Mesenchymal stem cell (in vitro differentiated cells and primary cell): ENCODE results near the gene UNC80.

Source experiments
- DNase-seq: peaks from one replicate; pipeline ENCODE4 v3.0.0-alpha.2; 2013
- H2AFZ ChIP-seq: one replicate; pipeline ENCODE4 v1.6.1; 2013; ENCODE audit warnings: low read depth, mild to moderate bottlenecking, control low read depth, inconsistent platforms, low read length, moderate library complexity
- H2AK5ac ChIP-seq: 2 replicates; pipeline ENCODE4 v1.6.1; 2013; ENCODE audit warnings: low read length, moderate library complexity, mild to moderate bottlenecking, inconsistent platforms; ENCODE audit not compliant: severe bottlenecking
- H2BK120ac ChIP-seq: one replicate; pipeline ENCODE4 v1.6.1; 2013; ENCODE audit warnings: low read depth, mild to moderate bottlenecking, inconsistent platforms, low read length, moderate library complexity
- H2BK12ac ChIP-seq, 2 experiments: one replicate each; pipeline ENCODE4 v1.6.1; 2013; ENCODE audit warnings: inconsistent platforms in 2 of 2, low read length in 2 of 2, mild to moderate bottlenecking in 2 of 2, moderate library complexity in 2 of 2, control low read depth in 1 of 2
- H2BK15ac ChIP-seq: one replicate; pipeline ENCODE4 v1.6.1; 2013; ENCODE audit warnings: mild to moderate bottlenecking, low read depth, inconsistent platforms; ENCODE audit not compliant: poor library complexity, severe bottlenecking
- H2BK5ac ChIP-seq: 2 replicates; pipeline ENCODE4 v1.6.1; 2013; ENCODE audit warnings: low read depth, mild to moderate bottlenecking, low read length, control low read depth, inconsistent platforms; ENCODE audit not compliant: poor library complexity, severe bottlenecking
- H3K14ac ChIP-seq, 2 experiments: one replicate each; pipeline ENCODE4 v1.6.1; 2013; ENCODE audit warnings: inconsistent platforms in 2 of 2, low read length in 2 of 2, control low read depth in 1 of 2, mild to moderate bottlenecking in 1 of 2, moderate library complexity in 1 of 2
- H3K18ac ChIP-seq, 2 experiments: one replicate each; pipeline ENCODE4 v1.6.1; 2013; ENCODE audit warnings: inconsistent platforms in 2 of 2, low read length in 2 of 2, control low read depth in 1 of 2, low read depth in 1 of 2, mild to moderate bottlenecking in 1 of 2
- H3K23ac ChIP-seq, 2 experiments: one replicate each; pipeline ENCODE4 v1.6.1; 2013; ENCODE audit warnings: inconsistent platforms in 2 of 2, low read length in 2 of 2, mild to moderate bottlenecking in 2 of 2, moderate library complexity in 2 of 2, control low read depth in 1 of 2
- H3K27ac ChIP-seq: 2 replicates; pipeline ENCODE4 v1.5.1; 2013; ENCODE audit warnings: mild to moderate bottlenecking, moderate library complexity, low read length, control low read depth, inconsistent platforms; ENCODE audit not compliant: poor library complexity, severe bottlenecking
- H3K27me3 ChIP-seq, 2 experiments: 2 replicates each; pipeline versions ENCODE4 v1.6.1 to v1.7.0; 2013; ENCODE audit warnings: low read length in 2 of 2, mild to moderate bottlenecking in 2 of 2, moderate library complexity in 2 of 2, control low read depth in 1 of 2, inconsistent platforms in 1 of 2; ENCODE audit not compliant: control insufficient read depth in 1 of 2, insufficient read depth in 1 of 2
- H3K36me3 ChIP-seq, 2 experiments: 2 replicates each; pipeline versions ENCODE4 v1.6.1 to v1.7.0; 2013; ENCODE audit warnings: low read length in 2 of 2, control low read depth in 1 of 2, inconsistent platforms in 1 of 2, low read depth in 1 of 2, mild to moderate bottlenecking in 1 of 2; ENCODE audit not compliant: insufficient read depth in 2 of 2, control insufficient read depth in 1 of 2
- H3K4ac ChIP-seq, 2 experiments: one replicate each; pipeline ENCODE4 v1.6.1; 2013; ENCODE audit warnings: inconsistent platforms in 2 of 2, low read length in 2 of 2, mild to moderate bottlenecking in 2 of 2, moderate library complexity in 2 of 2, control low read depth in 1 of 2, low read depth in 1 of 2
- H3K4me1 ChIP-seq: 2 replicates; pipeline ENCODE4 v1.6.1; 2013; ENCODE audit warnings: low read depth, low read length, control low read depth; ENCODE audit not compliant: control insufficient read depth, insufficient read depth
- H3K4me2 ChIP-seq: 2 replicates; pipeline ENCODE4 v1.6.1; 2013; ENCODE audit warnings: low read length, mild to moderate bottlenecking, inconsistent platforms; ENCODE audit not compliant: poor library complexity, severe bottlenecking
- H3K4me3 ChIP-seq, 2 experiments: 2 replicates each; pipeline versions ENCODE4 v1.5.1 to v1.7.0; 2013; ENCODE audit warnings: low read length in 2 of 2, mild to moderate bottlenecking in 2 of 2, control low read depth in 1 of 2, low read depth in 1 of 2; ENCODE audit not compliant: insufficient read depth in 1 of 2
- H3K79me1 ChIP-seq: replicated peaks from 2 replicates; pipeline ENCODE4 v1.6.1; 2013; ENCODE audit warnings: mild to moderate bottlenecking, control low read depth, low read length, inconsistent platforms; ENCODE audit not compliant: poor library complexity, severe bottlenecking
- H3K9ac ChIP-seq: 2 replicates; pipeline ENCODE4 v1.7.0; 2013; ENCODE audit warnings: mild to moderate bottlenecking, low read length, moderate library complexity
- H3K9me3 ChIP-seq: 2 replicates; pipeline ENCODE4 v1.7.0; 2013; ENCODE audit warnings: mild to moderate bottlenecking, low read length; ENCODE audit not compliant: control insufficient read depth
- H4K8ac ChIP-seq: one replicate; pipeline ENCODE4 v1.6.1; 2013; ENCODE audit warnings: inconsistent platforms, mild to moderate bottlenecking, low read length, moderate library complexity
- H4K91ac ChIP-seq: one replicate; pipeline ENCODE4 v1.6.1; 2013; ENCODE audit warnings: mild to moderate bottlenecking, low read length, inconsistent platforms
- WGBS: methylation state at CpG from one replicate; pipeline ENCODE4 v1.1.7; 2013; ENCODE audit warnings: mixed read lengths; 5-methylcytosine and 5-hydroxymethylcytosine counted together

The UNC80 gene

GRCh38 chr2:209870067-209870466 is 98.4 kb downstream of the UNC80 start:
- WGBS: 78% methylated on average over 1 of the region's 2 CpGs
- Histone ChIP-seq H4K8ac (no peak overlapping the region), H3K27me3 (no peaks in the 10 kb centered on the region)

GRCh38 chr2:209872675-209873074 is 101.0 kb downstream of the UNC80 start:
- H3K27ac ChIP-seq: no peak overlapping the region
- H3K9me3 ChIP-seq: no peaks in the 10 kb centered on the region
- WGBS: 66% methylated on average over 9 of the region's 9 CpGs
- H2AFZ ChIP-seq: no peak overlapping the region
- DNase-seq: no peak
- H3K79me1 ChIP-seq: no peaks in the 10 kb centered on the region
- no peak overlapping the region for H4K8ac ChIP-seq
- H4K91ac ChIP-seq: no peak overlapping the region
- no peak overlapping the region for H3K23ac ChIP-seq
- H3K9ac ChIP-seq: no peak overlapping the region
- no peaks in the 10 kb centered on the region for H3K4me1 ChIP-seq
- H3K4me2 ChIP-seq: no peak overlapping the region
- no peak overlapping the region for H2BK120ac ChIP-seq
- no peak overlapping the region for H3K4me3 ChIP-seq
- no peak overlapping the region for H2AK5ac ChIP-seq
- H3K27me3 ChIP-seq: no peaks in the 10 kb centered on the region
- H2BK12ac ChIP-seq: no peak overlapping the region
- H3K18ac ChIP-seq: no peak overlapping the region
- no peak overlapping the region for H3K4ac ChIP-seq
- no peak overlapping the region for H3K14ac ChIP-seq
- H3K36me3 ChIP-seq: no peaks in the 10 kb centered on the region
- no peak overlapping the region for H2BK5ac ChIP-seq
- H2BK15ac ChIP-seq: no peak overlapping the region

More at GRCh38 chr2:209870067-209870466, 98.4 kb downstream of the UNC80 start:
- H3K9me3 ChIP-seq: no peaks in the 10 kb centered on the region
- no peaks in the 10 kb centered on the region for H3K79me1 ChIP-seq
- H3K4me3 ChIP-seq: no peak overlapping the region
- no peak overlapping the region for H2AK5ac ChIP-seq
- no peak overlapping the region for H2AFZ ChIP-seq
- no peak overlapping the region for H2BK5ac ChIP-seq
- no peak overlapping the region for H2BK12ac ChIP-seq
- no peak overlapping the region for H3K14ac ChIP-seq
- no peak overlapping the region for H2BK15ac ChIP-seq
- no peak overlapping the region for H3K9ac ChIP-seq
- no peaks in the 10 kb centered on the region for H3K4me1 ChIP-seq
- no peaks in the 10 kb centered on the region for H3K36me3 ChIP-seq
- no peak for DNase-seq
- no peak overlapping the region for H3K4me2 ChIP-seq
- no peak overlapping the region for H3K27ac ChIP-seq
- H3K23ac ChIP-seq: no peak overlapping the region
- no peak overlapping the region for H2BK120ac ChIP-seq
- no peak overlapping the region for H3K4ac ChIP-seq
- H3K18ac ChIP-seq: no peak overlapping the region
- H4K91ac ChIP-seq: no peak overlapping the region

- Histone ChIP-seq H3K23ac (no peak overlapping the region), H3K4me2 (no peak overlapping the region), H3K14ac (no peak overlapping the region), H2BK12ac (no peak overlapping the region), H4K91ac (no peak overlapping the region), H2BK120ac (no peak overlapping the region), H3K4ac (no peak overlapping the region), H3K4me1 (no peaks in the 10 kb centered on the region), H3K79me1 (no peaks in the 10 kb centered on the region), H3K36me3 (no peaks in the 10 kb centered on the region), H3K9ac (no peak overlapping the region), H2BK15ac (no peak overlapping the region), H2AK5ac (no peak overlapping the region), H3K27ac (no peak overlapping the region), H4K8ac (no peak overlapping the region), H3K18ac (no peak overlapping the region), H2BK5ac (no peak overlapping the region), H3K9me3 (no peaks in the 10 kb centered on the region), H3K4me3 (no peak overlapping the region), H3K27me3 (no peaks in the 10 kb centered on the region), H2AFZ (no peak overlapping the region)
- WGBS: no CpG with 5 or more reads among the region's 1 CpG
- DNase-seq: no peak
Measured at GRCh38 chr2:209875270-209875669, 103.6 kb downstream of the UNC80 start.

GRCh38 chr2:209876211-209876610 is 104.6 kb downstream of the UNC80 start:
- no peak overlapping the region for H3K4me2 ChIP-seq
- no peak overlapping the region for H2BK5ac ChIP-seq
- H2BK15ac ChIP-seq: no peak overlapping the region
- H2BK12ac ChIP-seq: no peak overlapping the region
- no CpG with 5 or more reads among the region's 1 CpG for WGBS
- no peak for DNase-seq
- no peak overlapping the region for H3K4me3 ChIP-seq
- no peaks in the 10 kb centered on the region for H3K9me3 ChIP-seq
- H2BK120ac ChIP-seq: no peak overlapping the region
- no peak overlapping the region for H3K9ac ChIP-seq
- no peak overlapping the region for H3K27ac ChIP-seq
- H3K27me3 ChIP-seq: no peaks in the 10 kb centered on the region
- no peak overlapping the region for H2AK5ac ChIP-seq
- H3K4ac ChIP-seq: no peak overlapping the region
- H3K23ac ChIP-seq: no peak overlapping the region
- H3K14ac ChIP-seq: no peak overlapping the region
- H2AFZ ChIP-seq: no peak overlapping the region
- H4K8ac ChIP-seq: no peak overlapping the region
- H3K18ac ChIP-seq: no peak overlapping the region
- H3K79me1 ChIP-seq: no peaks in the 10 kb centered on the region
- no peak overlapping the region for H4K91ac ChIP-seq
- H3K4me1 ChIP-seq: no peaks in the 10 kb centered on the region
- no peaks in the 10 kb centered on the region for H3K36me3 ChIP-seq
